DMS53 treated with DMSO at 0.1 percent for 48 hours (cell line): ENCODE data around the gene STRN4.
"Not testable (repeated sequence)": the region's sequence is repeated elsewhere in the genome, so short reads cannot be mapped to it uniquely, and the experiment has no call there.

Experiments used
- DNase-seq: peaks from one replicate; lab custom pipeline; 2025; ENCODE audit not compliant: unreplicated experiment; lab: John Stamatoyannopoulos, UW

The STRN4 gene

GRCh38 chr19:46773018-46773399 is 26.8 kb upstream of the STRN4 start:
- no peak for DNase-seq

GRCh38 chr19:46772170-46773017 is 26.1 kb upstream of the STRN4 start:
- no peak for DNase-seq

GRCh38 chr19:46768746-46769145 is 22.5 kb upstream of the STRN4 start:
- DNase-seq, result not testable (repeated sequence)

GRCh38 chr19:46766569-46767317 is 20.5 kb upstream of the STRN4 start:
- DNase-seq, result peak; percentile 27

- DNase-seq, result no peak
Measured at GRCh38 chr19:46764817-46765291, 18.6 kb upstream of the STRN4 start.

- no peak for DNase-seq
Measured at GRCh38 chr19:46762245-46762890, 16.1 kb upstream of the STRN4 start.

GRCh38 chr19:46761418-46761831 is 15.2 kb upstream of the STRN4 start:
- no peak for DNase-seq

GRCh38 chr19:46760897-46761296 is 14.6 kb upstream of the STRN4 start:
- not testable (repeated sequence) for DNase-seq

GRCh38 chr19:46760363-46760762 is 14.1 kb upstream of the STRN4 start:
- no peak for DNase-seq

GRCh38 chr19:46759817-46760333 is 13.6 kb upstream of the STRN4 start:
- no peak for DNase-seq

GRCh38 chr19:46759206-46759605 is 13.0 kb upstream of the STRN4 start:
- DNase-seq, result no peak

GRCh38 chr19:46756544-46756888 is 10.3 kb upstream of the STRN4 start:
- no peak for DNase-seq

- no peak for DNase-seq
Measured at GRCh38 chr19:46755853-46756543, 9.7 kb upstream of the STRN4 start.

GRCh38 chr19:46755077-46755852 is 9.0 kb upstream of the STRN4 start:
- DNase-seq, result no peak

GRCh38 chr19:46753420-46754155 is 7.3 kb upstream of the STRN4 start:
- peak; percentile 57 for DNase-seq

- no peak for DNase-seq
Measured at GRCh38 chr19:46748325-46749109, 2.3 kb upstream of the STRN4 start.

- DNase-seq, result no peak
Measured at GRCh38 chr19:46745521-46746280, 549 bp downstream of the STRN4 start, which contains the start of gene FKRP. FKRP (plus strand) TSS chr19:46746057; CDS start chr19:46755451, 9,394 bp downstream.

- DNase-seq, result no peak
Measured at GRCh38 chr19:46745030-46745429, 1.2 kb downstream of the STRN4 start.
